Stimulated activated CD4-positive, alpha-beta T cell treated with anti-CD3 and anti-CD28 coated beads, Interleukin-1b, Interleukin-23, amount 100 ng/mL, for 4 hours (primary cell): ENCODE data around the gene PLCE1.

Experiments
- DNase-seq, 2 donors: peaks; one replicate each; pipeline ENCODE4 v3.0.0-alpha.2; 2020; ENCODE audit warnings: low read depth in 2 of 2

Gene PLCE1

DNA sequence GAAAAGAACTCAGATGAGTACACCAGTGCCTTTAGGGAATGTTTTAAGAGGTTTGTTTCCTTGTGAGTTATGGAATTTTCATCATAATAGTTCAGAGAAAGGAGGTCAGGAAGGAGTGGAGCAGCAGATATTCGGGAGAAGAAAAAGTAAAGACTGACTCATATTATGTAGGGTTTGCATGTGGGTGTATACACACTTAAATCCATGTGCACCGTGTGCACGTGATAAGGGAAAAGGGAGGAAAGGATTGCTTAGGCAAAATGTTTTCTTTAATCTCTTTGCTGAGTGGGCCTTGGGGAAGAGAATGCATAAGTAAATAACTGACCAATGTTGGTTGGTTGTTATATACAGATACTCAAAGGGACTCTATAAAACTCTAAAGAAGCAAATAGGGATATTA, 30.2 kb downstream of the PLCE1 start:
- no peak for DNase-seq

DNA sequence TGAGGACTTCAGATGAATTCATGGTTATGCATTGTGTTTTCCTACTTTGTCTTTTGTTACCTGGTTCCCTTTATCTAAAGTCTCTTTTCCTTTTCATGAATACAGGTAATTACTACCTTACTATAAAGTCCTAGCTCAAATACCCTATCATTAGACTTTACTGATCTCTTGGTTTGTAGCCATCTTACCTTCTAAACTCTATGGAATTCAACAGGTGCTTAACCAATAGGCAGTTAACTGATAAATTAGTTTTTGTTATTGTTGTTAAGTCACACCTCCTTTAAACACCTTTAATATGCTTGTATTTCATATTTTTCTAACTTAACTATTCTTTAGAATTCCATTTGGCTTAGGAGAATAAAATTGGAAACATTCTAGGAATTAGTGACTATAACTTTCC, 30.7 kb downstream of the PLCE1 start:
- DNase-seq = no peak

DNA sequence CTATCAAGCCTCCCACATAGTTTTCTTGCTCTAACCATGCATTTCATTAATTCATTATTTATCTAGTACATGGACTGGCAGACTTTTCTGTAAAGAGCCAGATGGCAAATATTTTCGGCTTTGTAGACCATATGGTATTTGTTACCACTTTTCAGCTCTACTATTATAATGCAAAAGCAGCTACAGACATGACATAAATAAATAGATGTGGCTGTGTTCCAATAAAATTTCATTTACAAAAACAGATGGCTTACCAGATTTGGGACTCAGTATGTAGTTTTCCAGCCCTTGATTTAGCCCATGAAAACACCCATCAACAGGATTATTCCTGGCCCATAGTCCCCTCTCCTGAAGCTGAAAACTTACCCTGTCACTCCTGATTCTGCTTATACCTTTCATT, 32.1 kb downstream of the PLCE1 start:
- no peak for DNase-seq

DNA sequence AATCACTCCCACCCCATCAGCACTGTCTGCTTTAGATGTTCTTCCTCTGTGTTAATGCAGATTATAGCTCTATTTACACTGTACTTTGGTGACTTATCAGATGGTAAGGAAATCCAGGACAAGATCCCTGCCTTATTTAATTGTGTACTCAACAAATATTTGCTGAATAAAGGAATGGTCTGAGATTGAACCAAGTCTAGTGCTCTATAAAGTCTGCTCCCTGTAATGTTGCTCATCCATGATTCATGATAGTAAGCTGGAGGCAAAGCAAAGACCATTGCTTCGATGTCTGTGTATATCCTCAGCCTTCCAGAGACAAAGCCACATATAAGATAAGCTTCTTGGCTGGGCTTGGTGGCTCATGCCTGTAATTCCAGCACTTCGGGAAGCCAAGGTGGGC, 33.5 kb downstream of the PLCE1 start:
- no peak for DNase-seq

DNA sequence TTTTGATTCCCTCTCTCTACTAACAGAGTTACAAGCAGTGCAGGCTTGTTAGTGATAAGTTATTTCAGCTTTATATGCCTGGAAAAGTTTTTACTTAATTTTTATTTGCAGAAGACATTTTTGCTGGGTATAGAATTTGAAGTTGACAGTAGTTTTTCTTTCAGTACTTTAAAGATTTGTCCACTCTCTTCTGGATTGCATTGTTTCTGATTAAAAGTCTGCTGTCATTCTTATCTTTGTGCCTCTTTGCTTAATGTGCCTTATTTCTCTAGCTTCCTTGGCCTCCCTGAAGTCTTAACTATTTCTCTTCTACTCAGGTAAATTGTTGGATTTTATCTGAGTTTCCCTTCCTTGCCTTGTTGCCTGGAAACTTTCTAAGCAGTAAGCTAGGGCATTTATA, 36.2 kb downstream of the PLCE1 start:
- DNase-seq = no peak

DNA sequence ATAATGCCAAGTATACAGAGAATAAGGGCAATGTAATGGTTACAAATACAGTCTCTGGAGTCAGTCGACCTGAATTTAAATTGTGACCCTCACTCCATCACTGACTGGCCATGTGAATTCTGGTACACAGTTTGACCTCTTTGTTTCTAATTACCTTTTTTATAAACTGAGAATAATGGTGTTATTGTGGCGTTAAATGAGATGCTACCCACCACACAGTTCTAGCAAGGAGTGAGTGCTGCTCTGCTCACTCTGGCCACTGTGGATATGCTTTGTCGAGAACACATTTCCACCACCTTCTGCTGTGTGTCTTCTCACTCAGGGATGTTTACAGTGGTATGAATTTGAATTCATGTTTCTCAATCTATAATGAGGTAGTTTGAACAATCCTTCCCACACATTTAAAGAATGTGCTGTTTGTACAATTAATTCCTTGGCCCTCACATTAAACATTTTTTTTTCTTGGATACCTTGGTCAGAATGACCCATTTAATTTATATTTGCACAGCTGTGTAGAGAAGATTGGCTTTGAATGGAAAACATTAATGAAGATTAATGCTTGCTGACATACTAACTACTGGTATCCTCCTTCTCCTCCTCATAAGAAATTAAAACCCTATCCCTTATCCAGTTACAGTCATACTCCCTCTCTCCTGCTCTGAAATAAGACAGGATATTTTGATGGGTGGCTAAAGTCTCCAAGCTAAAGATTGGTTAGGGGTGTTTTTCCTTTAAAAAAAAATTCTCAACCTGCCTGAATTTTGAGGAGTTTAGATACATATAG, 42.4 kb downstream of the PLCE1 start:
- no peak for DNase-seq

DNA sequence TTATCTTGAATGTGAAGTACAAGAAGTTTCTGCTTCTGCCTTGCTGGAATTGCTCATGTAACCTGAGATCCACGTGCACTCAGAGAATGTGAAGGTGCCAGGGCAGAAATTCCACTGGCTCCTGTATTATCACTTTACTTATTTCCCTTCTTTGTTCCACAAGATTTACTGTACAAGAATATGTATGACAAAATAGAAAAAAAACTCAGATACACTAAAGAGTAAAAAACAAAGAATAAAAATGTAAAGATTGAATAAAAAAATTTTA, 43.0 kb downstream of the PLCE1 start:
- DNase-seq = no peak

DNA sequence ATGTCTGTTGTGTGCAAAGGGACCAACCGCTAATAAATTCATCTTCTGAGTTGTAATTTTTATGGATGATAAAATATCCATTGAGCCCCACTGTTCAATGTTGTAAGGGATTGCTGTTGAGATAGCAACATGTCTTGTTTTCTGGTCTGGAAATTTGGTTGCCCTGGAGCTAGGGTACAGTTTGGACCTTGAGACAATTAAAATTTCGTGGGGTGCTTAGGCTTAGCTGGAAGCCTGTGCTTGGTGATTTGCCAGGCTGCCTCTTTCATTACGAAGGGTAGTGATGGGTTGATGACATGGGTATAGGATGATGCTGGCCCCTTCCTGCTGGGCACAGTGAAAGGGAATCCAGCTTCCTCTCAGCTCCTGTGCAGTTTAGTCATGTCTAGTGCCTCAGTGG, 43.6 kb downstream of the PLCE1 start:
- no peak for DNase-seq

DNA sequence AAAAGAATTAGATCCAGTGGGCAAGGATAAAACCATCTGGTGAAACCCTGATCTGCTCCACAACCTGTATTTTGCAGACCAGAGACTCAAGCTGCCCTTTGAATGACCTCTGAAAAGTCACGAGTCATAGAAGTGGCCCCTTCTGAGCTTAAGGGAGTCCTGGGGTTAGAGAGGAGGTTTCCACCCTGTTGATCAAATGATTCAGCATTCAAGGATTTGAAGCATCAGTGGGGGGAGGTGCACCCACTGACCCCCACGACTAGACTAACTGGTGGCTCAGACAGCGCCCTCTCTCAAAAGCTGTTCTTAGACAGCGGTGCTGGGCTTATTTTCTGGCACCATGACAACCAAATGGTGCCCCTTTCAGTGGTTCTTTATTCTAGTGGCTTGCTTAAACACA, 44.3 kb downstream of the PLCE1 start:
- DNase-seq = no peak

DNA sequence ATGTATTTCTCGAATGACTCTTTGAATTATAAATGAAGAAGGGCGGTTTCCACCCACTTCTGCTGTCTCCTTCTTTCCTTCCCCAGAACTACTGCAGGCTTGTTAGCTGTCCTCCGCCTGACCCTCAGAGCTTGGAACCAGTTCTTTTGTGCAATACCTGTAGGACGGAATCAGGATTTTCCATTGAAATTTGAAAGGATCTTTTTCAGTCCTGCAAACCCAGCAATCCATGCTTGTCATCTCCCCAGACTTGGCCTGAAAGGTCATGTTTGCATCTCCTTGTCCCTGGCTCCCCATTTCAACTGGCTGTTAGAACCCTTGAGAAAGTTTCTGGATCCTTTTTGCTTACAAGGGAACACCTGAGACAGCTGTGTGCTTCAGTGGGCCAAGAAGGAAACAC, 47.5 kb downstream of the PLCE1 start:
- DNase-seq = no peak

DNA sequence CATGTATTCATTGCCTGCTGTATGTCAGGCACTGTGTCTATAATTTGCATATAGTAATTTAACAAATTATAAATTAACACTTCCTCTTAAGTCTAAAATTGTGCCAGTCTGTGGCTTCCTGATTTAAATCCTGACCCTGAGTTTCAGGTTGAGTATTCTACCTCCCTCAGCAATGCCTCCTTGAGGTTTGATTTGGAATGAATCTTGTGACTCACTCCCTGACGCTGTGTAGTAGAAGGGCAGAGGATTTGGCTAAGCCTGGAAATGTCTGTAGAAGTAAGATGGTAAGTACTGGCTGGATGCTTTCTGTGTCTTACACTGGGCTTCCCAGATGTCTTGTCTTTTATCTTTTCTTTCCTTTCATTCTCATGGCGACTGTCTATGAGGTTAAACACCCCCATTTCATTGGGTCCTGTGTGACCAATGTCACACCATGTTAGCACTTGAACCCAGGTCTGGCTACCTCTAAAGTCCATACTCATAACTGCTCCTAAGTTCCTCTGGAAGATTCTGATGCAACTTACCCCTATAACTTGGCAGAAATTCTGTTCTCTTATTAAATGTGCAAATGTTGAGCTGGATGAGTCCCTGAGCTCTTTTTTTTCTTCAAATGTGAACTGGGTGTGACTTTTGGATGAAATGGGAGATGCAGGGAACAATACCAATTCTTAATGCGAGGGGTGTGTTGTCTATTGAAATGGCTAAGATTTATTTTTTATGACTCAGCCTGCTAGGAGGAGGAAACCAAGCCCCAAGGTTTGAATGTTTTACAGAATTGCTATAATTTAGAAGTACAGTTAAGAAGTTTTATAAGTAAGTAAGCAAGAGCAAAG, 48.5 kb downstream of the PLCE1 start:
- no peak for DNase-seq

DNA sequence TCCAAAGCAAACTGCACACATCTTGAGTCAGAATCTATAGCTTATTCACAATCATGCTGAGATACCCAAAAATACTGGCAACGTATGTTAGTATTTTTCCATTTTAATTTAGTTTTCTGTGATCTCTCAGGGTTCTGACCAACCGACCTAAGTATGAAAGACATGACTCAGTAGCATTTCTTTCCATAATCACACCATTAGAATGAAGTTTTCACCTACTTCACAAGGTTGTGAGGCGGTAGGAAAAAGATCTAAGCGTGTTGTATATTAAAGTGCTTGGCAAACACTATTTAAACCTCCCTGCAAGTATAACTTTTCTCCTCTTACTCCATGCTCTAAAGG, 49.1 kb downstream of the PLCE1 start:
- no peak for DNase-seq
